Measurements from ENCODE around the gene MRTFB.

MRTFB gene

DNA sequence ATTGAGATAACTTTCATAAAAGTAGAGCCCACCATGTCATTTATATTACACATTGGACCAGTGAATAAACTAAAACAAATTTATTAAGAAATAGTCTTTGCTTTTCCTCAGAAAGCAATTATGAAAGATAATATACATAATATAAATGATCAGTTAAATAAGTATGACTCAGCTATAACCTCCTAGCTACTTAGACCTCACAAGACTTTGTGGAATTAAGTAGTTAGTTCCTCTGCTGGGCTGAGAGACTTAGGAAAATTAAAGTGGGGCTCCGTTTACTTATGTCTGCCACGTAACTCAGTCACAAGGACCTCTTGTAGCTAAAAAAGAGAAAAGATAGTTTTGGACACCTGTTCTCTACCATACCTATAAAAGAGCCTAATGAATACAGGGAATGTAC, 76.9 kb downstream of the MRTFB start:
- H3K27me3 ChIP-seq (ENCODE audit: control insufficient read depth in 5 of 5, insufficient read depth in 4 of 5, low read length in 5 of 5) = peaks cover 0 to 2% (median 0%) of the 10 kb centered on the region in 5 donors
- no peaks in the 10 kb centered on the region for H3K9me3 ChIP-seq (ENCODE audit: control insufficient read depth in 5 of 5, low read length in 5 of 5)
- H3K4me3 ChIP-seq (ENCODE audit: low read depth in 1 of 5, low read length in 5 of 5) = no peak overlapping the region
- H3K36me3 ChIP-seq (ENCODE audit: control insufficient read depth in 5 of 5, insufficient read depth in 5 of 5, low read length in 5 of 5) = no peaks in the 10 kb centered on the region
- no peak overlapping the region for H3K27ac ChIP-seq (ENCODE audit: low read depth, low read length)
- no peak overlapping the region for H3K9ac ChIP-seq (ENCODE audit: low read length in 5 of 5)
- H3K4me1 ChIP-seq (ENCODE audit: control insufficient read depth in 5 of 5, insufficient read depth in 5 of 5, low read length in 5 of 5) = peaks cover 5 to 30% (median 22%) of the 10 kb centered on the region in 5 donors

DNA sequence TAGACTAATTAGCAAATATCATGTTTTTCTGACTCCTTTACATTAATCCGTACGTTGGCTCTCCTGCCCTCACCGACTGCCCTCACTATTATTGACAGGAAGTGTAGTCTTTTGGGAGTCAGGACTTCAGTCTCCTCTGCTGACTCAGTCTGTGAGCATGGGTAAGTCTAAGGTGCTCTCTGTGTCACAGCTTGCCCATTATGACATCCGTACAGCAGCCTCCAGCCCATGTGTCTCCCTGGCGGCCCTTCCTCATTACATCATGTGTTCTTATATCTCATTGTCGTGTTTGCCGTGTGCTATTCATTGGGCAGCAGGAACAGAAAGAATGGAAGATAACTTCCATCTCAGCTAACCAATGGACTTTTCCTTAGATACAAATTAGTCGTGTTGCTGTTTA, 77.5 kb downstream of the MRTFB start:
- H3K4me1 ChIP-seq (ENCODE audit: control insufficient read depth in 5 of 5, insufficient read depth in 5 of 5, low read length in 5 of 5) = peaks cover 5 to 34% (median 22%) of the 10 kb centered on the region in 5 donors
- peaks cover 0 to 2% (median 0%) of the 10 kb centered on the region in 5 donors for H3K27me3 ChIP-seq (ENCODE audit: control insufficient read depth in 5 of 5, insufficient read depth in 4 of 5, low read length in 5 of 5)
- H3K27ac ChIP-seq (ENCODE audit: low read depth, low read length) = no peak overlapping the region
- no peak overlapping the region for H3K9ac ChIP-seq (ENCODE audit: low read length in 5 of 5)
- no peaks in the 10 kb centered on the region for H3K9me3 ChIP-seq (ENCODE audit: control insufficient read depth in 5 of 5, low read length in 5 of 5)
- no peak overlapping the region for H3K4me3 ChIP-seq (ENCODE audit: low read depth in 1 of 5, low read length in 5 of 5)
- no peaks in the 10 kb centered on the region for H3K36me3 ChIP-seq (ENCODE audit: control insufficient read depth in 5 of 5, insufficient read depth in 5 of 5, low read length in 5 of 5)

DNA sequence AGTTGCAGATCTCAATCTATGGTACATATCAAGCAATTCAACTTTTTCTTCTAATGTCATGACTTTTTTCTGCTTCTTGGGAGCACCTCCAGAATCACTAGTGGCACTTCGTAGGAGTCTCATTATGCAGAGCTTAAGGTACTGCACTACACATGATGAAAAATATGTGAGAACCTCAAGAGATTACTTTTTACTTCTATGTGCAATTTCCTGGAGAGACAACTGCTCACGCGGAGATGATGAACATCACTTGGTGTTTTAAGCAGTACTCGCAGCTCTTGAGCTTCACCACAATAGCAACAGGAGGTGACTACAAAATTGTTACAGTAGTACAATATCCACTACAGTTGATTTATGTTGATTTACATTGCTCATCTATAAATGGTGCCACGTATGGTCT, 79.7 kb downstream of the MRTFB start:
- Histone ChIP-seq H3K36me3 (ENCODE audit: control insufficient read depth in 5 of 5, insufficient read depth in 5 of 5, low read length in 5 of 5) (no peaks in the 10 kb centered on the region), H3K9ac (ENCODE audit: low read length in 5 of 5) (no peak overlapping the region), H3K4me1 (ENCODE audit: control insufficient read depth in 5 of 5, insufficient read depth in 5 of 5, low read length in 5 of 5) (peaks cover 5 to 46% (median 28%) of the 10 kb centered on the region in 5 donors), H3K27ac (ENCODE audit: low read depth, low read length) (peak overlapping the region; percentile 80), H3K27me3 (ENCODE audit: control insufficient read depth in 5 of 5, insufficient read depth in 4 of 5, low read length in 5 of 5) (peaks cover 0 to 2% (median 0%) of the 10 kb centered on the region in 5 donors), H3K4me3 (ENCODE audit: low read depth in 1 of 5, low read length in 5 of 5) (no peak overlapping the region), H3K9me3 (ENCODE audit: control insufficient read depth in 5 of 5, low read length in 5 of 5) (peaks cover 0 to 5% (median 0%) of the 10 kb centered on the region in 5 donors)

DNA sequence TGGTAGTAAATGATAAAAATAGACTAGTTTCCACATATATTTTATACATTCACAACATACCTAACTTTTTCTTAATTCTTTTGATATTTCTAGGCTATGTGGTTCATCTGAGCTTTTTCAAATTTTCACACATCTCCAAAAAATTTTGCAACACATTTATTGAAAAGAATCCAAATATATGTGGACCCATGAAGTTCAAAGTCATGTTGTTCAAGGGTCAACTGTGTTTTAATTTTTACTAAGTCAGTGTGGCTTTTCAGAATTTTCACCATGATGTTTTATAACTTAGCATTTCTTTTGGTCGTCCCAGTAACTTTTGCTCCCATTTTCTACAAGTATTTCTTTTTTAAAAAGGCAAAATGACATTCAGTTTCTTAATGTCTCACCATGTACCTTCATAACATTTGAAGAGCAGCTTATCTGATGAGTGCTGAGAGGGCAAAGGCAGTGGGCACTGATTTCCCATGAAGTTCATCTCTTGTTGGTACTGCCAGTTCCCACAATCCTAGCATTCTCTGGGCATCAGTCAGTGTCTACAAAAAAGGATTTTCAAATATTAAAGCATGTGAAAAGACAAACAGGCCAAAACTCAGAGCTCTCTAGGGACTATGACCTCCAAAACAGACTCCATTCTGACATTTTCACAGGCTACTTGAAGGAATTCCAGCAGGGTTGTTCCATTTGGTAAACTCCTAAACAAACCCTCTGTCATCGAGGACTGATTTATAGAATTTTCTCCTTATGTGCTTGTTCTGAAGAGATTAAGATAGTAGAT, 80.3 kb downstream of the MRTFB start:
- peaks cover 0 to 5% (median 0%) of the 10 kb centered on the region in 5 donors for H3K9me3 ChIP-seq (ENCODE audit: control insufficient read depth in 5 of 5, low read length in 5 of 5)
- no peak overlapping the region for H3K4me3 ChIP-seq (ENCODE audit: low read depth in 1 of 5, low read length in 5 of 5)

DNA sequence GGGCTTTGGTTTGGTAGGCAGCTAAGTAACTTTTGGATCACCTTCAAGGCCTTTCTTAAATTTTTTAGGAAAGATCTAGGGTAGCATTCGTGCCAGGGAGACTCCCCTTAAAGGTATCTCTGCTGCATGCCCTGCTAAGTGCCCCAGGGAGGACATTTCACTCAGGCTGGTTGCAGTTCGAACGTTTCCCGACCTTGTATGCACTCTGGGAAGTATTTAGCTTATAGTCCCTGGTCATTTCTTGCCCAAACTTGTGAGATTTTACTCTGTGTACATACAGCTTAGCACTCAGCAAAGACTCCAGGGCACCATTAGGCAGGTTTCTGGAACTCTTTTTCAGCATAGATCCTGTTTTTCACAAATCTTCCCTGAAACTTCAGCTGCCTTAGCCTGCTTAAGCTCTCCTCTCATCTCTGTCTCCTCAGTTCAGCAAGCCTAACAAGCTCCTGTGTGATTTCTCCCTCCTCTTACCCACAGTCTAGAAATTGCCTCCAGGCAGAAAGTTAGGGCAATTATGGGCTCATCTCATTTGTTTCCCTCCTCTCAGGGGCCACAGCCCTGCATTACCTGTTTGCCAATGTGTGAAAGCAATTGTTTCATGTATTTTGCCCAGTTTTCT, 84.6 kb downstream of the MRTFB start:
- Histone ChIP-seq H3K27ac (ENCODE audit: low read depth, low read length) (peak overlapping the region; percentile 60), H3K27me3 (ENCODE audit: control insufficient read depth in 5 of 5, insufficient read depth in 4 of 5, low read length in 5 of 5) (peaks cover 0 to 2% (median 0%) of the 10 kb centered on the region in 5 donors), H3K36me3 (ENCODE audit: control insufficient read depth in 5 of 5, insufficient read depth in 5 of 5, low read length in 5 of 5) (no peaks in the 10 kb centered on the region), H3K4me3 (ENCODE audit: low read depth in 1 of 5, low read length in 5 of 5) (no peak overlapping the region), H3K9ac (ENCODE audit: low read length in 5 of 5) (peak overlapping the region in 3 of 5 donors; percentile 35 to 42 (median 36)), H3K4me1 (ENCODE audit: control insufficient read depth in 5 of 5, insufficient read depth in 5 of 5, low read length in 5 of 5) (peaks cover 5 to 38% (median 24%) of the 10 kb centered on the region in 5 donors), H3K9me3 (ENCODE audit: control insufficient read depth in 5 of 5, low read length in 5 of 5) (peaks cover 0 to 5% (median 0%) of the 10 kb centered on the region in 5 donors)

More for the DNA sequence above, 80.3 kb downstream of the MRTFB start:
- Histone ChIP-seq H3K36me3 (ENCODE audit: control insufficient read depth in 5 of 5, insufficient read depth in 5 of 5, low read length in 5 of 5) (no peaks in the 10 kb centered on the region), H3K9ac (ENCODE audit: low read length in 5 of 5) (peak overlapping the region in 2 of 5 donors; percentile 57 to 68), H3K27ac (ENCODE audit: low read depth, low read length) (peak overlapping the region; percentile 80), H3K27me3 (ENCODE audit: control insufficient read depth in 5 of 5, insufficient read depth in 4 of 5, low read length in 5 of 5) (peaks cover 0 to 2% (median 0%) of the 10 kb centered on the region in 5 donors), H3K4me1 (ENCODE audit: control insufficient read depth in 5 of 5, insufficient read depth in 5 of 5, low read length in 5 of 5) (peaks cover 5 to 47% (median 32%) of the 10 kb centered on the region in 5 donors)

DNA sequence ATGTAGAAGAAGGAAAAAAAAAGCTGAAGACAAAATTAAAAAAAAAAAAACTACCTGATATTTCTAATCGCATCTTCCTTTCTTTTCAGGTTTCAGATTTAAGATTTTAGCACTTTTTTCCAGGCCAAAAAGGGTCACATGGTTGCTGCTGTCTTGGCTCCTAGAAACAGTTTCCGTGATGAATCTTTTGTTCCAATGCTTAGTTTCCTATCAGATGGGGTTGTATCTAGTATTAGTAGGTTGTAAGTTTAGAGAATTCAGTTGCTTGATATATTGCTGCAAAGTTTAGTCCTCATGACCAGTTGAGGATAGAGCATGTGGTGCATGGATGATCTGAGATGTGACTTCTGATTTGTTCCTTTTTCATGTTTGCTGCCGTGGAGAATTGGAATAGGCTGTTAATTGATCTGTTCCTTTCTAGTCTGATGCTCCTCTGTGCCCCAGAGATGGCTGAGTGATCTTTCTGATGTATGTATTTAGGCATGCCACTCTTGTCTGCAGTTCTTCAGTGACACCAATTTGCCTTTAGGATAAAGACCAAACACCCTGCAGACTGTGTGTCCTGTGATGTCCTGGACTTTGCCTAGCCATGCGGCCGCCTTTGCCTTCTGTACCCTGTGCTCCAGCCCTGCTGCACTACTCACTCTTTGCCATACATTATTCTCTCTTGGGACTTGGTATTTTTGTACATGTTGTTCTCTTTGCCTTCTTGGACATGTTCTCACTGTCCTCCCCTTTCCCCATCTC, 94.0 kb downstream of the MRTFB start:
- H3K4me1 ChIP-seq (ENCODE audit: control insufficient read depth in 5 of 5, insufficient read depth in 5 of 5, low read length in 5 of 5) = peaks cover 0 to 9% (median 5%) of the 10 kb centered on the region in 5 donors
- no peak overlapping the region for H3K9ac ChIP-seq (ENCODE audit: low read length in 5 of 5)
- H3K9me3 ChIP-seq (ENCODE audit: control insufficient read depth in 5 of 5, low read length in 5 of 5) = no peaks in the 10 kb centered on the region
- H3K27ac ChIP-seq (ENCODE audit: low read depth, low read length) = no peak overlapping the region
- no peaks in the 10 kb centered on the region for H3K27me3 ChIP-seq (ENCODE audit: control insufficient read depth in 5 of 5, insufficient read depth in 4 of 5, low read length in 5 of 5)
- no peaks in the 10 kb centered on the region for H3K36me3 ChIP-seq (ENCODE audit: control insufficient read depth in 5 of 5, insufficient read depth in 5 of 5, low read length in 5 of 5)
- H3K4me3 ChIP-seq (ENCODE audit: low read depth in 1 of 5, low read length in 5 of 5) = no peak overlapping the region

DNA sequence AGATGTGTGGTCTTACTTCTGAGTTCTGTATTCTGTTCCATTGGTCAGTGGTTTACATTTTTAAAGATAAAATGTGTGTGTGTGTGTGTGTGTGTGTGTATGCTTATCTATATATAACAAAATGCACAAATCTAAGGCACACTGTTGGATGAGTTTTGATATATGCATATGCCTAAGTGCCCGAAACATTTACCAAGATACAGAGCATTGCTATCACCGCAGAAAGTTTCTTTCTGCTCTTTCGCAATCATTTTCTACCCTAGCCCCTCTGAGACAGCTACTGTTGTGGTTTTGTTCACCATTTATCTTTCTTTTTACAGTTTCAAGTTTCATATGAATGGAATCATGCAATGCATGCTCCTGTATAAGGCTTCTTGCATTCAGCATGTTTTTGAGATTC, 97.0 kb downstream of the MRTFB start:
- Histone ChIP-seq H3K27me3 (ENCODE audit: control insufficient read depth in 5 of 5, insufficient read depth in 4 of 5, low read length in 5 of 5) (no peaks in the 10 kb centered on the region), H3K9ac (ENCODE audit: low read length in 5 of 5) (no peak overlapping the region), H3K9me3 (ENCODE audit: control insufficient read depth in 5 of 5, low read length in 5 of 5) (peaks cover 0 to 5% (median 0%) of the 10 kb centered on the region in 5 donors), H3K36me3 (ENCODE audit: control insufficient read depth in 5 of 5, insufficient read depth in 5 of 5, low read length in 5 of 5) (no peaks in the 10 kb centered on the region), H3K27ac (ENCODE audit: low read depth, low read length) (no peak overlapping the region), H3K4me1 (ENCODE audit: control insufficient read depth in 5 of 5, insufficient read depth in 5 of 5, low read length in 5 of 5) (peaks cover 0 to 9% (median 5%) of the 10 kb centered on the region in 5 donors), H3K4me3 (ENCODE audit: low read depth in 1 of 5, low read length in 5 of 5) (no peak overlapping the region)

DNA sequence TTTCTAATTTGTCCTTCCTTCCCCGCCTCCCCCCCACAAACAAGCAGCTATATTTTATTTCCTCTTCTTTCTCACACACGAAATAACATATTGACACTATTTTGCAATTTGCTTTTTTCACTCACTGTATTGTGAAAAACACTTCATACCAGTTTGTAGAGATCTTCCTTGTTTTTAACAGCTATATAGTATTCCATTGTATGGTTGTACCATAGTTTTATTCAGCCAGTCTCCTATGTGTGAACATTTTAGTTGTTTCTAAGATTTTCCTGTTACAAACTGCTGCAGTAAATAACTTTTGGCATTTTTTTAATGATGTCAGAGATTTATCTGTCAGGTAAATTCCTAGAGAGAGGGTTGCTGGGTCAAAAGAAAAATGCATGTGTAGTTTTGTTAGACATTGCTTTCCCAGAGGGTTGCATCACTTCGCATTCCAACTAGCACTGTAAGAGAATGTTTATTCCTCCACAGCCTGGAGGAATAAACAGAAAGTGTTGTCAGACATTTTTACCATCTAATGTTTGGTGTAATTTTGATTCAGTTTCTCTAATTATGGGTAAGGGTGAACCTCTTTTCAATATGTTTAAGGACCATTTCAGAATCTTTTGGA, 101.2 kb downstream of the MRTFB start:
- Histone ChIP-seq H3K4me1 (ENCODE audit: control insufficient read depth in 5 of 5, insufficient read depth in 5 of 5, low read length in 5 of 5) (peaks cover 0 to 3% (median 0%) of the 10 kb centered on the region in 5 donors), H3K9ac (ENCODE audit: low read length in 5 of 5) (no peak overlapping the region), H3K9me3 (ENCODE audit: control insufficient read depth in 5 of 5, low read length in 5 of 5) (peaks cover 0 to 5% (median 0%) of the 10 kb centered on the region in 5 donors), H3K4me3 (ENCODE audit: low read depth in 1 of 5, low read length in 5 of 5) (no peak overlapping the region), H3K27ac (ENCODE audit: low read depth, low read length) (no peak overlapping the region), H3K27me3 (ENCODE audit: control insufficient read depth in 5 of 5, insufficient read depth in 4 of 5, low read length in 5 of 5) (no peaks in the 10 kb centered on the region), H3K36me3 (ENCODE audit: control insufficient read depth in 5 of 5, insufficient read depth in 5 of 5, low read length in 5 of 5) (no peaks in the 10 kb centered on the region)

DNA sequence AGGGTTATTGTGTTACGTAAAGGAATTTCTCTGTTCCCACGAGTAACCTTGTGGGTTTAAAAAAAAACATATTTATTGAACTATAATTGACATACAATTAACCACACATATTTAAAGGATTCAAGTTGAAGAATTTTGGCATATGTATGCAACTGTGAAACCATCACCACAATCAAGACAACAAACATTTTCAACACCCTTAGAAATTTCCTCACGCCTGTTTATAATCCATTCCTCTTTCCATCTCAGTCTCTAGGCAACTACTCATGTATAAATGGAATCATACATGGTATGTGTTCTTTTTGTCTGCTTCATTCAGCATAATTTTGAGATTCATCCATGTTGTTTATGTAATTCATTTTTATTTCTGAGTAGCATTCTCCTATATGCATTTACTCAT, 104.0 kb downstream of the MRTFB start:
- Histone ChIP-seq H3K4me3 (ENCODE audit: low read depth in 1 of 5, low read length in 5 of 5) (no peak overlapping the region), H3K36me3 (ENCODE audit: control insufficient read depth in 5 of 5, insufficient read depth in 5 of 5, low read length in 5 of 5) (no peaks in the 10 kb centered on the region), H3K27me3 (ENCODE audit: control insufficient read depth in 5 of 5, insufficient read depth in 4 of 5, low read length in 5 of 5) (no peaks in the 10 kb centered on the region), H3K27ac (ENCODE audit: low read depth, low read length) (no peak overlapping the region), H3K4me1 (ENCODE audit: control insufficient read depth in 5 of 5, insufficient read depth in 5 of 5, low read length in 5 of 5) (peaks cover 0 to 3% (median 0%) of the 10 kb centered on the region in 5 donors), H3K9ac (ENCODE audit: low read length in 5 of 5) (no peak overlapping the region), H3K9me3 (ENCODE audit: control insufficient read depth in 5 of 5, low read length in 5 of 5) (peaks cover 0 to 5% (median 0%) of the 10 kb centered on the region in 5 donors)
